Measurements from ENCODE around the gene ERF.

ERF gene

GRCh38 chr19:42270346-42271044, 15.6 kb upstream of the ERF start:
- no peaks in the 10 kb centered on the region for H3K36me3 ChIP-seq (ENCODE audit: control insufficient read depth, insufficient read depth, low read length)
- no peaks in the 10 kb centered on the region for H3K9me3 ChIP-seq (ENCODE audit: control insufficient read depth, low read length)
- peaks cover 20% of the 10 kb centered on the region for H3K4me1 ChIP-seq
- no peak overlapping the region for H2AFZ ChIP-seq
- no peak for TF ChIP-seq CTCF (IDR thresholded peaks at IDR 0.05)
- H3K4me2 ChIP-seq (ENCODE audit: low read length) = peak overlapping the region; percentile 99
- H3K79me2 ChIP-seq = peaks cover 52% of the 10 kb centered on the region
- peak overlapping the region; percentile 99 for H3K4me3 ChIP-seq (ENCODE audit: low read depth, low read length)
- no peaks in the 10 kb centered on the region for H3K27me3 ChIP-seq (ENCODE audit: control insufficient read depth, insufficient read depth, low read length)
- peak overlapping the region; percentile 46 for H3K9ac ChIP-seq
- peak overlapping the region; percentile 78 for H3K27ac ChIP-seq

- no peak for TF ChIP-seq CTCF (IDR thresholded peaks at IDR 0.05)
- Histone ChIP-seq H3K36me3 (ENCODE audit: control insufficient read depth, insufficient read depth, low read length) (no peaks in the 10 kb centered on the region), H2AFZ (peak overlapping the region; percentile 33), H3K27me3 (ENCODE audit: control insufficient read depth, insufficient read depth, low read length) (no peaks in the 10 kb centered on the region), H3K79me2 (peaks cover 45% of the 10 kb centered on the region), H3K4me3 (ENCODE audit: low read depth, low read length) (peak overlapping the region; percentile 99), H3K9ac (peak overlapping the region; percentile 46), H3K27ac (peak overlapping the region; percentile 78), H3K4me1 (peaks cover 16% of the 10 kb centered on the region), H3K9me3 (ENCODE audit: control insufficient read depth, low read length) (no peaks in the 10 kb centered on the region), H3K4me2 (ENCODE audit: low read length) (peak overlapping the region; percentile 99)
Observed at GRCh38 chr19:42269478-42270345, 14.8 kb upstream of the ERF start.

GRCh38 chr19:42268704-42269477, 14.0 kb upstream of the ERF start, which contains the start of gene CIC:
CIC (plus strand) TSS chr19:42269252; CDS start chr19:42271784, 2,532 bp downstream.
- no peaks in the 10 kb centered on the region for H3K36me3 ChIP-seq (ENCODE audit: control insufficient read depth, insufficient read depth, low read length)
- H3K9ac ChIP-seq = peak within 1 kb of the TSS; percentile 46
- H3K27me3 ChIP-seq (ENCODE audit: control insufficient read depth, insufficient read depth, low read length) = no peaks in the 10 kb centered on the region
- peaks cover 16% of the 10 kb centered on the region for H3K4me1 ChIP-seq
- peak within 1 kb of the TSS; percentile 96 for H2AFZ ChIP-seq
- H3K4me3 ChIP-seq (ENCODE audit: low read depth, low read length) = peak within 1 kb of the TSS; percentile 99
- H3K79me2 ChIP-seq = peaks cover 38% of the 10 kb centered on the region
- TF ChIP-seq CTCF (IDR thresholded peaks at IDR 0.05) = no peak
- H3K4me2 ChIP-seq (ENCODE audit: low read length) = peak within 1 kb of the TSS; percentile 99
- H3K27ac ChIP-seq = peak within 1 kb of the TSS; percentile 98
- H3K9me3 ChIP-seq (ENCODE audit: control insufficient read depth, low read length) = no peaks in the 10 kb centered on the region

- peak overlapping the region; percentile 39 for H3K9ac ChIP-seq
- no peaks in the 10 kb centered on the region for H3K9me3 ChIP-seq (ENCODE audit: control insufficient read depth, low read length)
- peak overlapping the region; percentile 99 for H3K4me2 ChIP-seq (ENCODE audit: low read length)
- peak overlapping the region; percentile 99 for H3K4me3 ChIP-seq (ENCODE audit: low read depth, low read length)
- no peaks in the 10 kb centered on the region for H3K36me3 ChIP-seq (ENCODE audit: control insufficient read depth, insufficient read depth, low read length)
- H3K79me2 ChIP-seq = peaks cover 33% of the 10 kb centered on the region
- H2AFZ ChIP-seq = peak overlapping the region; percentile 96
- H3K27ac ChIP-seq = peak overlapping the region; percentile 98
- peaks cover 16% of the 10 kb centered on the region for H3K4me1 ChIP-seq
- no peak for TF ChIP-seq CTCF (IDR thresholded peaks at IDR 0.05)
- no peaks in the 10 kb centered on the region for H3K27me3 ChIP-seq (ENCODE audit: control insufficient read depth, insufficient read depth, low read length)
Observed at GRCh38 chr19:42268142-42268703, 13.3 kb upstream of the ERF start.
